Trophoblast cell (in vitro differentiated cells and primary cell): Measurements from ENCODE around the gene KIF17.

Experiments used
- DNase-seq, 2 donors: peaks; one replicate each; pipeline ENCODE4 v3.0.0-alpha.2; 2016
- H2AFZ ChIP-seq: 2 replicates; pipeline ENCODE4 v1.6.1; 2013; ENCODE audit warnings: low read length, moderate library complexity, mild to moderate bottlenecking; ENCODE audit not compliant: insufficient read depth, poor library complexity
- H2AK5ac ChIP-seq: 2 replicates; pipeline ENCODE4 v1.6.1; 2013; ENCODE audit warnings: mild to moderate bottlenecking, low read length
- H2BK120ac ChIP-seq: 2 replicates; pipeline ENCODE4 v1.6.1; 2013; ENCODE audit warnings: low read length, mild to moderate bottlenecking, moderate library complexity; ENCODE audit not compliant: insufficient read depth, poor library complexity
- H2BK12ac ChIP-seq: 2 replicates; pipeline ENCODE4 v1.6.1; 2013; ENCODE audit warnings: mild to moderate bottlenecking, low read length, moderate library complexity
- H2BK5ac ChIP-seq: 2 replicates; pipeline ENCODE4 v1.6.1; 2013; ENCODE audit warnings: low read length, low read depth, moderate library complexity, mild to moderate bottlenecking; ENCODE audit not compliant: poor library complexity
- H3K14ac ChIP-seq: 2 replicates; pipeline ENCODE4 v1.6.1; 2013; ENCODE audit warnings: mild to moderate bottlenecking, low read length
- H3K18ac ChIP-seq: 2 replicates; pipeline ENCODE4 v1.6.1; 2013; ENCODE audit warnings: mild to moderate bottlenecking, low read length
- H3K23ac ChIP-seq: 2 replicates; pipeline ENCODE4 v1.6.1; 2013; ENCODE audit warnings: low read length
- H3K27ac ChIP-seq: 2 replicates; pipeline ENCODE4 v1.5.1; 2013; ENCODE audit warnings: low read depth, mild to moderate bottlenecking, inconsistent platforms, low read length, moderate library complexity
- H3K27me3 ChIP-seq: 2 replicates; pipeline ENCODE4 v1.6.1; 2013; ENCODE audit warnings: inconsistent platforms, mild to moderate bottlenecking, low read length, moderate library complexity; ENCODE audit not compliant: insufficient read depth
- H3K36me3 ChIP-seq, 2 experiments: 1 replicate in 1 of 2; 2 replicates in 1 of 2; pipeline ENCODE4 v1.6.1; 2013; ENCODE audit warnings: low read length in 2 of 2, mild to moderate bottlenecking in 2 of 2, moderate library complexity in 1 of 2; ENCODE audit not compliant: insufficient read depth in 2 of 2, control insufficient read depth in 1 of 2
- H3K4ac ChIP-seq: 2 replicates; pipeline ENCODE4 v1.6.1; 2013; ENCODE audit warnings: low read depth, mild to moderate bottlenecking, low read length, moderate library complexity
- H3K4me1 ChIP-seq, 2 experiments: 1 replicate in 1 of 2; 2 replicates in 1 of 2; pipeline ENCODE4 v1.6.1; 2013; ENCODE audit warnings: low read length in 2 of 2, mild to moderate bottlenecking in 2 of 2, moderate library complexity in 1 of 2; ENCODE audit not compliant: insufficient read depth in 2 of 2, control insufficient read depth in 1 of 2
- H3K4me2 ChIP-seq: 2 replicates; pipeline ENCODE4 v1.6.1; 2013; ENCODE audit warnings: inconsistent platforms, mild to moderate bottlenecking, low read length, moderate library complexity
- H3K4me3 ChIP-seq: 2 replicates; pipeline ENCODE4 v1.5.1; 2013; ENCODE audit warnings: mild to moderate bottlenecking, low read depth, low read length, inconsistent platforms
- H3K79me1 ChIP-seq: one replicate; pipeline ENCODE4 v1.6.1; 2013; ENCODE audit warnings: low read length
- H3K79me2 ChIP-seq: 2 replicates; pipeline ENCODE4 v1.6.1; 2013; ENCODE audit warnings: low read length, mild to moderate bottlenecking; ENCODE audit not compliant: control insufficient read depth, insufficient read depth, poor library complexity
- H3K9ac ChIP-seq: 2 replicates; pipeline ENCODE4 v1.6.1; 2013; ENCODE audit warnings: mild to moderate bottlenecking, low read length
- H3K9me3 ChIP-seq: 2 replicates; pipeline ENCODE4 v1.6.1; 2013; ENCODE audit warnings: low read depth, mild to moderate bottlenecking, control low read depth, inconsistent platforms, low read length; ENCODE audit not compliant: insufficient read depth
- H4K12ac ChIP-seq: 2 replicates; pipeline ENCODE4 v1.6.1; 2013; ENCODE audit warnings: low read depth, mild to moderate bottlenecking, low read length, moderate library complexity
- H4K8ac ChIP-seq: 2 replicates; pipeline ENCODE4 v1.6.1; 2013; ENCODE audit warnings: low read depth, mild to moderate bottlenecking, low read length, moderate library complexity
- H4K91ac ChIP-seq: one replicate; pipeline ENCODE4 v1.6.1; 2013; ENCODE audit warnings: low read depth, mild to moderate bottlenecking, low read length, moderate library complexity
- WGBS: extraction: QIAGEN DNeasy Blood & Tissue Kit; methylation state at CpG from one replicate; pipeline ENCODE4 v1.1.7; 2013; ENCODE audit warnings: missing lambda C conversion rate; ENCODE audit not compliant: insufficient read length, insufficient coverage; ENCODE audit errors: extremely low coverage; 5-methylcytosine and 5-hydroxymethylcytosine counted together

KIF17 gene

GRCh38 chr1:20729155-20729931 lies 11.5 kb upstream of the KIF17 start:
- no peak overlapping the region for H2BK5ac ChIP-seq
- H3K36me3 ChIP-seq, result no peaks in the 10 kb centered on the region
- H3K27ac ChIP-seq, result no peak overlapping the region
- peaks cover 25% of the 10 kb centered on the region for H3K27me3 ChIP-seq
- no peak overlapping the region for H3K4me2 ChIP-seq
- peaks cover 19 to 23% of the 10 kb centered on the region in 2 experiments for H3K4me1 ChIP-seq
- H4K91ac ChIP-seq, result peak overlapping the region; percentile 41
- DNase-seq, result no peak
- no peak overlapping the region for H3K4ac ChIP-seq
- no CpG with 5 or more reads among the region's 14 CpGs for WGBS
- no peak overlapping the region for H3K9ac ChIP-seq
- H2AK5ac ChIP-seq, result peak overlapping the region; percentile 39
- H3K14ac ChIP-seq, result peak overlapping the region; percentile 49
- no peak overlapping the region for H4K12ac ChIP-seq
- no peak overlapping the region for H3K4me3 ChIP-seq
- H3K79me2 ChIP-seq, result peaks cover 2% of the 10 kb centered on the region
- H2BK120ac ChIP-seq, result peak overlapping the region; percentile 13
- H3K23ac ChIP-seq, result no peak overlapping the region
- peak overlapping the region; percentile 37 for H2BK12ac ChIP-seq
- no peak overlapping the region for H2AFZ ChIP-seq
- H3K9me3 ChIP-seq, result no peaks in the 10 kb centered on the region
- H4K8ac ChIP-seq, result no peak overlapping the region
- H3K18ac ChIP-seq, result no peak overlapping the region
- peaks cover 19% of the 10 kb centered on the region for H3K79me1 ChIP-seq

- no CpG with 5 or more reads among the region's 9 CpGs for WGBS
- Histone ChIP-seq H4K91ac (peak overlapping the region; percentile 41), H3K18ac (no peak overlapping the region)
Measured at GRCh38 chr1:20728371-20729154, 10.8 kb upstream of the KIF17 start.

GRCh38 chr1:20727746-20728316 lies 10.0 kb upstream of the KIF17 start:
- WGBS, result no CpG with 5 or more reads among the region's 13 CpGs
- peak overlapping the region; percentile 17 for H3K18ac ChIP-seq

More at GRCh38 chr1:20728371-20729154, 10.8 kb upstream of the KIF17 start:
- no peak overlapping the region for H4K12ac ChIP-seq
- no peak overlapping the region for H3K4ac ChIP-seq
- H3K9me3 ChIP-seq, result no peaks in the 10 kb centered on the region
- peak; percentile 65 to 73 for DNase-seq
- H3K79me1 ChIP-seq, result peaks cover 19% of the 10 kb centered on the region
- no peak overlapping the region for H3K23ac ChIP-seq
- H3K79me2 ChIP-seq, result peaks cover 2% of the 10 kb centered on the region
- H2BK120ac ChIP-seq, result peak overlapping the region; percentile 13
- no peak overlapping the region for H3K14ac ChIP-seq
- no peak overlapping the region for H2AK5ac ChIP-seq
- no peak overlapping the region for H3K4me2 ChIP-seq
- no peaks in the 10 kb centered on the region for H3K36me3 ChIP-seq
- no peak overlapping the region for H2BK12ac ChIP-seq
- peaks cover 25% of the 10 kb centered on the region for H3K27me3 ChIP-seq
- H3K4me3 ChIP-seq, result no peak overlapping the region
- no peak overlapping the region for H3K9ac ChIP-seq
- no peak overlapping the region for H2AFZ ChIP-seq
- no peak overlapping the region for H3K27ac ChIP-seq
- peaks cover 19 to 23% of the 10 kb centered on the region in 2 experiments for H3K4me1 ChIP-seq
- no peak overlapping the region for H4K8ac ChIP-seq
- H2BK5ac ChIP-seq, result no peak overlapping the region

GRCh38 chr1:20726932-20727745 lies 9.3 kb upstream of the KIF17 start:
- H2BK5ac ChIP-seq, result no peak overlapping the region
- WGBS, result no CpG with 5 or more reads among the region's 17 CpGs
- H2BK12ac ChIP-seq, result peak overlapping the region; percentile 8
- peaks cover 7 to 11% of the 10 kb centered on the region in 2 experiments for H3K4me1 ChIP-seq
- no peaks in the 10 kb centered on the region for H3K36me3 ChIP-seq
- no peak overlapping the region for H3K27ac ChIP-seq
- no peaks in the 10 kb centered on the region for H3K79me2 ChIP-seq
- peak overlapping the region; percentile 38 for H4K91ac ChIP-seq
- H3K79me1 ChIP-seq, result peaks cover 12% of the 10 kb centered on the region
- no peak overlapping the region for H3K4me3 ChIP-seq
- H2AFZ ChIP-seq, result no peak overlapping the region
- H3K18ac ChIP-seq, result peak overlapping the region; percentile 17
- H3K4me2 ChIP-seq, result no peak overlapping the region
- peak overlapping the region; percentile 13 for H2AK5ac ChIP-seq
- H3K27me3 ChIP-seq, result peaks cover 20% of the 10 kb centered on the region
- DNase-seq, result no peak
- no peak overlapping the region for H3K4ac ChIP-seq
- peak overlapping the region; percentile 7 for H3K14ac ChIP-seq
- no peaks in the 10 kb centered on the region for H3K9me3 ChIP-seq
- H3K9ac ChIP-seq, result no peak overlapping the region
- H4K8ac ChIP-seq, result no peak overlapping the region
- no peak overlapping the region for H4K12ac ChIP-seq
- H3K23ac ChIP-seq, result no peak overlapping the region
- peak overlapping the region; percentile 16 for H2BK120ac ChIP-seq

More at GRCh38 chr1:20727746-20728316, 10.0 kb upstream of the KIF17 start:
- no peak overlapping the region for H4K12ac ChIP-seq
- H3K4ac ChIP-seq, result no peak overlapping the region
- H3K4me2 ChIP-seq, result no peak overlapping the region
- peaks cover 19% of the 10 kb centered on the region for H3K79me1 ChIP-seq
- no peak overlapping the region for H2BK5ac ChIP-seq
- H3K4me1 ChIP-seq, result peaks cover 13 to 18% of the 10 kb centered on the region in 2 experiments
- H3K36me3 ChIP-seq, result no peaks in the 10 kb centered on the region
- H3K4me3 ChIP-seq, result no peak overlapping the region
- peaks cover 2% of the 10 kb centered on the region for H3K79me2 ChIP-seq
- H2BK120ac ChIP-seq, result peak overlapping the region; percentile 16
- no peaks in the 10 kb centered on the region for H3K9me3 ChIP-seq
- peak overlapping the region; percentile 11 for H4K8ac ChIP-seq
- H2AFZ ChIP-seq, result no peak overlapping the region
- no peak overlapping the region for H2AK5ac ChIP-seq
- no peak overlapping the region for H3K23ac ChIP-seq
- H2BK12ac ChIP-seq, result no peak overlapping the region
- DNase-seq, result peak in 1 of 2 donors; percentile 32
- H4K91ac ChIP-seq, result peak overlapping the region; percentile 38
- no peak overlapping the region for H3K14ac ChIP-seq
- H3K27me3 ChIP-seq, result peaks cover 25% of the 10 kb centered on the region
- H3K9ac ChIP-seq, result no peak overlapping the region
- no peak overlapping the region for H3K27ac ChIP-seq
